ENCODE results near the gene PLEKHH1. TPM values are rescaled to one million over a fixed set of nuclear protein-coding genes. Genes with fewer than 3 reads are reported as not detected.

Gene PLEKHH1
- total RNA-seq, 2 donors from 2014 or later = 2.3 to 5.3 TPM

DNA sequence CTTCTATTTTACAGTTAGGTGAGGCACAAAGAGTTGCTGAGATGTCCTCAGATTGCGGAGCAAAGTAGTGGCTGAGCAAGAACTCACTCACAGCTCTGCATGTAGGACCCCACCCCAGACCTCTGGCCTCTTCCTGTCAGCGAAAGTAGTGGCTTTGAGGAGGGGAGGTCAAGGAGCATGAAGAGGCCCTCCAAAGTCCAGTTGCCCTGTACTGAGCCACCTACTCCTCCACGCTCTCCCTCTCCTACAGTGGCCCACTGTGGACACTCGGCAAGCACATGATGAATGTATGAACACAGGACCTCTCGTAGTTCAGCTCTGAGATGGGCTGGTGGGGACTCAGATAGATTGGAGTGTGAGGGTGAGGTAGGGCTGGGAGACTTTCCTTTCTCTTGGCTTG, 5.3 kb upstream of the PLEKHH1 start:
- TF ChIP-seq, protein P1, sequence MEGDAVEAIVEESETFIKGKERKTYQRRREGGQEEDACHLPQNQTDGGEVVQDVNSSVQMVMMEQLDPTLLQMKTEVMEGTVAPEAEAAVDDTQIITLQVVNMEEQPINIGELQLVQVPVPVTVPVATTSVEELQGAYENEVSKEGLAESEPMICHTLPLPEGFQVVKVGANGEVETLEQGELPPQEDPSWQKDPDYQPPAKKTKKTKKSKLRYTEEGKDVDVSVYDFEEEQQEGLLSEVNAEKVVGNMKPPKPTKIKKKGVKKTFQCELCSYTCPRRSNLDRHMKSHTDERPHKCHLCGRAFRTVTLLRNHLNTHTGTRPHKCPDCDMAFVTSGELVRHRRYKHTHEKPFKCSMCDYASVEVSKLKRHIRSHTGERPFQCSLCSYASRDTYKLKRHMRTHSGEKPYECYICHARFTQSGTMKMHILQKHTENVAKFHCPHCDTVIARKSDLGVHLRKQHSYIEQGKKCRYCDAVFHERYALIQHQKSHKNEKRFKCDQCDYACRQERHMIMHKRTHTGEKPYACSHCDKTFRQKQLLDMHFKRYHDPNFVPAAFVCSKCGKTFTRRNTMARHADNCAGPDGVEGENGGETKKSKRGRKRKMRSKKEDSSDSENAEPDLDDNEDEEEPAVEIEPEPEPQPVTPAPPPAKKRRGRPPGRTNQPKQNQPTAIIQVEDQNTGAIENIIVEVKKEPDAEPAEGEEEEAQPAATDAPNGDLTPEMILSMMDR (IDR thresholded peaks at IDR 0.05) = no peak

DNA sequence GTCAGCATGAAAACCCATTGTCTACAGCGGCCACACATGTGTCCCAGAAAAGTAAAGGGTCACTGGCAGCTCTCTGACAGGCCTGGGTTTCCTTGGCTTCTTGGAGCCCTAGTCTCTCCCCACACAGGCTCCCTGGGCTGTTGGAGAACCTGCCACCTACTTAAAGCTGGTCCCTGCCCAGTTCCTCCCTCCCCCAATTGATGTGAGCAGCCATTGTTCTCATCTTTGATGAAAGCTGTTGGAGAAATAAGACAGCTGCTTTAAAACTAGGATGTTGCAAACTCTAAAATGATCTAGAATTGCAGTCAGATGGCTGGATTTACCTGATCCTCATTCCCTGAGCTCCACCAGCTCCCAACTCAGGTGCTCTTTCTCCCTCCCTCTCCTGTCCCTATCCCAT, 4.8 kb upstream of the PLEKHH1 start:
- Histone ChIP-seq H3K27me3 (no peaks in the 10 kb centered on the region), H3K4me1 (peaks cover 0 to 6% of the 10 kb centered on the region in 2 donors), H3K36me3 (no peaks in the 10 kb centered on the region), H3K9me3 (no peaks in the 10 kb centered on the region), H3K27ac (no peak overlapping the region), H3K4me3 (no peak overlapping the region)
- no peak for DNase-seq (ENCODE audit: low spot score)
- TF ChIP-seq, protein P1 (IDR thresholded peaks at IDR 0.05) = no peak

More for the DNA sequence above, 5.3 kb upstream of the PLEKHH1 start:
- Histone ChIP-seq H3K9me3 (no peaks in the 10 kb centered on the region), H3K27me3 (no peaks in the 10 kb centered on the region), H3K4me1 (peaks cover 0 to 6% of the 10 kb centered on the region in 2 donors), H3K27ac (no peak overlapping the region), H3K4me3 (no peak overlapping the region), H3K36me3 (no peaks in the 10 kb centered on the region)
- DNase-seq (ENCODE audit: low spot score) = no peak

DNA sequence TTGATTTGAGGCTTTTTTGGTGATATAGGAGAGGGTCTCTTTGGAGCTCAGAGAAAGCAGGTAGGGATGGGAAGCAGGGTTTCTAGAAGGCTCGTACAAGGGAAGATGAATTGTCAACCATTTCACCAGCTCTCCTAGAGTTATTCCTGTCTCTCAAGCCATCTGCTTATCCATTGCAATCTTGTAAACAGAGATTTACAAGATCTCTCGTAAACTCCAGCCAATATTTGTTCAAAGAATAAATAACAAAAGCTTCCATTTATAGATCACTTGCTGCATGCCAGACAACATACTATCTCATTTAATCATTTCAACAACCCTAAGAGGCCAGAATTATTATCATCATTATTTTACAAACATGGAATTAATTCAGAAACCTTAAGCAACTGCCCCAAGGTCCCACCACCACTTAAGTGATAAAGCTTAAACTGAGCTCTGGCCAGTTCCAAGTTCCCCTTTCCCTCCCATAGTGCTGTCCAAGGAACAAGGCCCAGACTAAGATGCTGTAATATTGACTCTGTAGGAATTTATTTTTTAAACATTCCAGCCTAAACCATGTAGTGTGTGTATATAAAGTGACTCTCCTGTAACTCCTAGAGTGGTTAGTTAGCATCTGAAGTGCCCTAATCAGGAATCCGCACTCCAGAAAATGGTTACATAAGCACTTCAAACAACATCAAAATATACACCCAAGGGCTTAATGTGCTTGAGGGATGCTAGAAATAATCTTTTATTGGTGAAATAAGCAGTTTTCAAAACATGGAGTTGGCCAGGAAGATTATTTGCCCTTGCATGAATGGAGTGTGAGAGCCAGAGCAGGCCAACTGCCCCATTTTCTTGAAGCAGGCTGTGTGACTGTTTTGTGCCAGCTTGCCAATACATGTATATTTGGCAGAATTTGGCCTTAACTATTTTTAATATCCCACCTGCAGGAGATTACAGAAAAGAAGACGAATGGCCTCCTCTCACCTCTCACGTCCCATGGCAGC, 2.8 kb upstream of the PLEKHH1 start:
- no peak for DNase-seq (ENCODE audit: low spot score)
- Histone ChIP-seq H3K27me3 (no peaks in the 10 kb centered on the region), H3K36me3 (no peaks in the 10 kb centered on the region), H3K27ac (no peak overlapping the region), H3K9me3 (no peaks in the 10 kb centered on the region), H3K4me1 (peaks cover 0 to 13% of the 10 kb centered on the region in 2 donors), H3K4me3 (no peak overlapping the region)
- TF ChIP-seq, protein P1 (IDR thresholded peaks at IDR 0.05) = no peak

GRCh38 chr14:67532606-67532997, 488 bp upstream of the PLEKHH1 start:
- Histone ChIP-seq H3K4me1 (peaks cover 0 to 13% of the 10 kb centered on the region in 2 donors), H3K27ac (peak overlapping the region; percentile 52 to 62), H3K27me3 (no peaks in the 10 kb centered on the region), H3K36me3 (no peaks in the 10 kb centered on the region), H3K9me3 (no peaks in the 10 kb centered on the region), H3K4me3 (peak overlapping the region; percentile 71 to 75)
- DNase-seq (ENCODE audit: low spot score) = no peak
- TF ChIP-seq, protein P1 (IDR thresholded peaks at IDR 0.05) = peak in 1 of 2 donors; percentile 13

- no peak for DNase-seq (ENCODE audit: low spot score)
- Histone ChIP-seq H3K9me3 (no peaks in the 10 kb centered on the region), H3K36me3 (no peaks in the 10 kb centered on the region), H3K27ac (peak overlapping the region; percentile 52 to 62), H3K27me3 (no peaks in the 10 kb centered on the region), H3K4me3 (peak overlapping the region; percentile 71 to 75), H3K4me1 (peaks cover 0 to 13% of the 10 kb centered on the region in 2 donors)
- TF ChIP-seq, protein P1 (IDR thresholded peaks at IDR 0.05) = no peak
These were observed 630 bp downstream of the PLEKHH1 start for GRCh38 chr14:67533754-67534085.
